Measurements from ENCODE around the gene RABGAP1. TPM values are rescaled to one million over a fixed set of nuclear protein-coding genes. Genes with fewer than 3 reads are reported as not detected.

RABGAP1 gene
- total RNA-seq, 1 experiment from 2014 or later = 24.2 TPM

Other genes starting within 250 kb of the RABGAP1 start
- gene OR1L4, start 217.0 kb upstream of the RABGAP1 start, total RNA-seq (2014; rRNA removed; shearing (Covaris generic)) = not detected in 2 replicates
- not detected in 2 replicates for gene OR1L6, start 198.7 kb upstream of the RABGAP1 start, total RNA-seq (2014; rRNA removed; shearing (Covaris generic))
- gene OR5C1, start 152.1 kb upstream of the RABGAP1 start, total RNA-seq (2014; rRNA removed; shearing (Covaris generic)) = not detected in 2 replicates
- not detected in 2 replicates for gene OR1K1, start 140.9 kb upstream of the RABGAP1 start, total RNA-seq (2014; rRNA removed; shearing (Covaris generic))
- 51.6 and 54.3 TPM in 2 replicates for gene PDCL, start 112.4 kb upstream of the RABGAP1 start, total RNA-seq (2014; rRNA removed; shearing (Covaris generic))
- 59.9 and 62.0 TPM in 2 replicates for gene RC3H2, start 35.7 kb upstream of the RABGAP1 start, total RNA-seq (2014; rRNA removed; shearing (Covaris generic))
- 12.8 and 14.7 TPM in 2 replicates for gene ZBTB6, start 27.7 kb upstream of the RABGAP1 start, total RNA-seq (2014; rRNA removed; shearing (Covaris generic))
- gene ZBTB26, start 9.5 kb upstream of the RABGAP1 start, total RNA-seq (2014; rRNA removed; shearing (Covaris generic)) = 6.1 and 10.2 TPM in 2 replicates
- not detected in 2 replicates for gene GPR21, start 92.6 kb downstream of the RABGAP1 start, total RNA-seq (2014; rRNA removed; shearing (Covaris generic))

Data from A172 (cell line).